Activated CD4-positive, alpha-beta T cell treated with anti-CD3 and anti-CD28 coated beads, Interleukin-2, amount 50 U/mL, for 24 hours (primary cell): ENCODE measurements around the gene WLS.
"Not testable (repeated sequence)": the region's sequence is repeated elsewhere in the genome, so short reads cannot be mapped to it uniquely, and the experiment has no call there.

Experiments
- DNase-seq, 2 donors: peaks; one replicate each; pipeline ENCODE4 v3.0.0-alpha.2; 2020; ENCODE audit warnings: low read depth in 1 of 2, low spot score in 1 of 2

The WLS gene

GRCh38 chr1:68201546-68202238 is 30.6 kb downstream of the WLS start:
- no peak for DNase-seq

- DNase-seq = no peak
These were observed 32.7 kb downstream of the WLS start for GRCh38 chr1:68199603-68200002.

- no peak for DNase-seq
These were observed 33.6 kb downstream of the WLS start for GRCh38 chr1:68198752-68199151.

DNA sequence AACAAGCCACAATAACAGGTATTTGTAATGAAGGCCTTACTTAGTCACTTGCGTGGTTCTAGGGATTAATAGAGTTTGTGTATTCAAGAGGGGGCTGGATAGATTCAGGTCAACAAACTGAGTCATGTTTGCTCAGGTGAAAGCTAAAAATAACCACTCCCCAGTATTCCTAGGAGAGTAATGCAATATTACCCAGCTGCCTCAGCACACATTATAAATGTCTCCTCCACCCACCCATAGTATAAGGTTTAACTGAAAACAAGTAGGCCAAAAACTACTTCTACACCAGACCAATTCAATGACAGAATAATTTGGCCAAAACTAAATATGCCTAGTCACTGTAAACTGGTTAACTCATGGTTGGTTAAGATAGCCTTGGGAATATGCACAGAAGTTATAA is 34.4 kb downstream of the WLS start:
- DNase-seq = no peak

DNA sequence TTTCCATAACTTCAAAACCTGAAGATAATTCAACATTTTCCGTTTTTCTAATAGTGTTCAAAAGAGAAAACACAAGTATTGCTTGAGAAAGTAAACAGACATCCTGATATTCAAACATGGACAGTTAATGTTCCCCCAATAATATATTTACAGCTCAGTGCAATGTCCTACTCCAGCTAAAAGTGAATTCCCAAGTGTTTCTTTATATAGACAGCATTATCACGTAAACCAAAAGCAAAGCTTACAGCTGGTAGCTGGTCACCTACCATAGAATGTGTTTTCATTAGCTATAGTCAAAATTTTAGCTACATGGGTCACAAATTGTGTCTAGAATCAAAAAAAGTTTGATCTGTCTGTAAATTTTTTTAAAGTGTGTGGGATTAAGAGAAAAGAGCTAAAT is 34.9 kb downstream of the WLS start:
- DNase-seq = no peak

GRCh38 chr1:68196676-68197075 is 35.6 kb downstream of the WLS start:
- no peak for DNase-seq

DNA sequence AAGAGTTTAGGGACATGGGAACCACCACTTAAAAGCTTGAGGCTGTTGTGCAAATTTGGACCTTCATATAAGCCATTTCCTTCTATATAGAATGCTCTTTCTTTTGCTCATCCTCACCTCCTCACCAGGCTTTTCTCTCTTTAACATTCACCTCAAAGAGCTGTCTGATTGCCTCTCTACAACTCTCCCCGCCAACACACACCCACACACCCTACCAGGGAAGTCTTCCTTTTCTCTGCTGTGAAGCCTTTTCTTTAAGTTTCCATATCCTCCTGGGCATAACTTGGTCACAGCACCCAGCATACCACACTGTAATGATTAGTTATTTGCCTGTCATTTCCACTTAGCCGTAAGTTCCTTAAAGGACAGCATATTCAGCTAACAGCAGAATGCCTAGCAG is 40.6 kb downstream of the WLS start:
- no peak for DNase-seq

DNA sequence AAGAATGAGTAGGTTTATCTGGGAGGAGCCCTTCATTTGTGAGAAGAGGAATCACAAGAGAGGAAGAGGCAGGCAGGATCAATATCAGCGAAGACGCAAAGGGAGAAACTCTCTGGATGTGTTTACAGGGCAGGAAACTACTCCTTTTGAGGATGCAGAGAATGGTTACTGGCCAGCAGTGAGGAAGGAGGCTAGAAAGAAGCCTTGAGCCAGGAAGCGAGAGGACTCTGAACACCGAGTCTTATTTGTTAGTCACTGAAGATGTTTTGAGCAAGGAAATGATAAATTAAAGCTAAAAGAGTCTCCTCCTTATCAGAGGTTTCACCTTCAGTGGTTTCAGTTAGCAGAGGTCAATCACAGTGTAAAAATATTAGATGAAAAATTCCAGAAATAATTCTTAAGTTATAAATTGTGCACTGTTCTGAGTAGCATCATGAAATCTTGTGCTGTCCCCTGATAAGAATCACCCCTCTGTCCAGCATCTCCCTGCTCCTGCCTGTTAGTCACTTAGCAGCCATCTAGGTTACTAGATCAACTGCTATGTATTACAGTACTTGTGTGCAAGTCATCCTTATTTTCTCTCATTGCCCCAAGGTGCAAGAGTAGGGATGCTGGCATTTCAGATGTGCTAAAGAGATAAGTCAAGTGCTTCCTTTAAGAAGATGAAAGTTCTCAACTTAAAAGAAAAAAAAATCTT is 43.5 kb downstream of the WLS start:
- DNase-seq = no peak

DNA sequence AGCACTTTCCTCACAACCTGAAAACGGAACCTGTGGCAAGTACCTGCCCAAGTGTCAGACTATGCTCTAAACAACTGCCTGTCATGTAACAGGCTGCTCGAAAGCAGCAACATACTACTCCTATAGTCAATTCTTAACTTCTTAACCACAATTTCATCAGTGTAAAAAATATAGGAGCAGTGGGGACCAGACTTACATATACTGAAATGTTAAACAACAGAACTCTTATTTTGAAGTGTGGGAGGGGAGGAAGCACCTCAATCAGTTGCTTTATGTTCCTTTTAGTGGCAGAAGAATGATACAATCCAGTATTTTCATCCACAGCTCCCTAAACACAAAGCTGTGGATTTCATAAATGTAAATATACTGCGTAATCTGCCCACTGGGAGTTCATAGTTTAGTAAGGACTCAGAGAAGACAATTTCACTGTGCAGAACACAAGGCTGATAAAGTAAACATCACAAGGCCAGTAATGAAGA is 44.2 kb downstream of the WLS start:
- no peak for DNase-seq

- no peak for DNase-seq
These were observed 46.6 kb downstream of the WLS start for GRCh38 chr1:68185743-68186142.

- DNase-seq = no peak
These were observed 48.4 kb downstream of the WLS start for GRCh38 chr1:68183895-68184294.

GRCh38 chr1:68181165-68181556 is 51.2 kb downstream of the WLS start:
- no peak for DNase-seq

DNA sequence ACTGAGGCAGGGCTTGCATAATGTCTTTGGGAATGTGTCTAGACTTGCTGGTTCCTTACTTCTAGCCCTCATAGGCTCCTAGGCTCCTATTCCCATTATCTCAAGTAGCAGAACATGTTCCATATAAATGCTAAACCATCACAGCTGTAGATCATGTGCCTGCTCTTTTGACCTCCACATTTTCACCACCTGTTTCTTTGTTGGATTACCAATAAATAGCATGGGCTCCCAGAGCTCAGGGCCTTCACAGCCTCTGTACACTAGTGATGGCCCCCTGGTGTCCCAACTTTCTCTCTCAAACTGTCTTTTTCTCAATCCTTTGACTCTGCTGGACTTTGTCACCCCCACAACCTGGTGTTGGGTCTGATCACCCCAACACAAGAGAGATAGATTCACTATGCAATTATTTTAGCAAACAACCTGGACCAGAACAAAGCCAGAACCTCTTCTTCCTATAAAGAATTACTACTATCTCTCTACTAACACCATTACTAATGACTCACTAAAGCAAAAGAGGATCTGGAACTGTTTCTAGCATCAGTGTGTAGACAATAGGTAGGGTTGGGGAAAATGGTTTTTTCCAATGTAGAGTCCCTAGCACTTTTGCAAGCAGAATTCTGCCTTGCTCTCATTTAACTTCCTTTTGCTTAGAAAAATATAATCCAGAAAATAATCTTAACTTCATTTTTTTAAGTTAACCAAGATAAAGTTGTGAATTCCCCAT is 51.7 kb downstream of the WLS start:
- DNase-seq = no peak

GRCh38 chr1:68178821-68179490 is 53.4 kb downstream of the WLS start:
- no peak for DNase-seq

- no peak for DNase-seq
These were observed 56.5 kb downstream of the WLS start for GRCh38 chr1:68175621-68176398.

DNA sequence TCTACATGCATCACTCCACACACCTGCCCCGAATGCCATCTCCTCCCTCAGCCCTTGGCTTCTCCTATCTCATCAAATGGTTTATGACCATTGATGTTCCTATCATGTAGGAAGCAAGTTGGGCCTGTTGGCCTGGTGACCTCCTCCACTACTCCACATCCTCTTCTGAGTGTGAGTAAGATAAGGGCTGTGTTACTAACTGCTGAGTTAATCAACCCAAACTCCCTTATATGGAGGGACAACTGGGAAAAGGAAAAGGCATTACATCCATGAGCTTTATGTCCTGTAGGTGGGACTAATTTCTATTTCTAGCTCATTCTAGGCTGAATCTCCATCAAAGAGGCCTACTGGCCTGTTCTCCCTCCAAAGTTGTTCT is 57.6 kb downstream of the WLS start:
- no peak for DNase-seq

DNA sequence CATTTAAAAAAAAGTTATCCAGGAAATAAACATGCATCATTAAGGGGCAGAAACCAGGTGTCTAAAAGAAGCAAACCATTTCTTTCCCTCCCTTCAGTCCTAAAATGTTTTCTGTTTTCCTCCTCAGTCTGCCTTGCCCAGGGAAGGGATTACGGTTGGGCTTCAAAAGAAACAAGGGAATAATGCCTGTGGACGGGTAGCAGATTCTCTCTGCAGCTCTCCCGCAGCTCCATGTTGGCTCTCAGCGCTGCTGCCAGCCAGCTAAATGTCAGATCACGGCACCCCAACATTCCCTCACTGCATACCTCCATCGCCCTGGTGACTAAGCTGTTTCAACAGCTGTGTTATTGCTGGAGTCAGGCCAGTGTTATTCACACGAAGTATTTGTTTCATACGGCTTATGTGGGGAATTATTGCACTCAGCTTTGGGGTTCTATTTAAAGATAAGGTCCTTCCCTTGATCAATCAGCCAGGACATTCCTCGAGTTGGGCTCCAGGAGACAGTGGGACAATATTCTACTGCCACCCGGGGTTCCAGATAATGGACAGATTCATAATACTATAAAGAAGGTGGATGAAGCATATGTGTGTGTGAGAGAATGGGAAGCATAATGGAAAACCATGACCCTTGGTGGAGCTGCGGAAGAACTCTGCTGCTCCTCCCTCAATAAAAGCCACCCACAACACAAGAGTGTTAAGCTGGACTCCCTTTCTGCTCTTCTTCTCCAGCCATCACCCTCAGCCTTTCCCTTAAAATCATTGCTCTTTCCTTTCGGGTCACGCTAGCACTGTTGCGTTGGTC is 58.2 kb downstream of the WLS start:
- DNase-seq = no peak

DNA sequence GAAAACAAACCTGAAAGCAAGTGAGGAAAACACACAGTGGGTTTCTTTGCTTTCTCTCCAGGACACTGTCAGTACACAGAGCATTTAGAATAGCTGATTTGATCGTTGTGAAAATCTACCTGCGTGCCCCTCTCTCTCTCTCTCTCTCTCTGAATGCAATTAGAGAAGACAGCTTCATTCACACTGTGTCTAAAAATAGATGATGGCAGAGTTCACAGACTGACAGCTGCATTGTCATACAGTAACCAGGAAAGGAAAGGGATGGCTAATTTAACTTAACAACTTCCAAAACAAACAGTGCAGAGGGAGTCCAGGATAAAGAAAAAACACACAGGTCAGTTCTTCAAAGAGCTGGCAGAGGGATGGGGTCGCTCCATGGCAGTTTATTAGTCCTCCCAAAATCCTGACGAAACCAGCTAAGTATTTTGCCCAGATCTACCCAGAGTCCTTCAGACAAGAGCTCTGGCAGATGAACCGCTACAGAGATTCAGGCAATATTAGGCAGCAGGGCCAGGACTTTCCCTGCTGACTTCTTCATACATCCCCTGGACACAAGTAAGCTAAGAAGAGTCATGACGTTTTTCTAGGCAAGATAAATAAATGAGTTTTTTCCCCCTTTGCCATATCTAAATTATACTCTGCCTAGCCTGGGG is 58.9 kb downstream of the WLS start:
- no peak for DNase-seq

DNA sequence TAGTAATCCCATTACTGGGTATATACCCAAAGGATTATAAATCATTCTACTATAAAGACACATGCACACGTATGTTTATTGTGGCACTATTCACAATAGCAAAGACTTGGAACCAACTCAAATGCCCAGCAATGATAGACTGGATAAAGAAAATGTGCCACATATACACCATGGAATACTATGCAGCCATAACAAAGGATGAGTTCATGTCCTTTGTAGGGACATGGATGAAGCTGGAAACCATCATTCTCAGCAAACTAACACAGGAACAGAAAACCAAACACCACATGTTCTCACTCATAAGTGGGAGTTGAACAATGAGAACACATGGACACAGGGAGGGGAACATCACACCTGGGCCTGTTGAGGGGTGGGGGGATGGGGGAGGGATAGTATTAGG is 60.5 kb downstream of the WLS start:
- DNase-seq = not testable (repeated sequence)
